Astrocyte (in vitro differentiated cells and primary cell): Measurements from ENCODE around the gene MAGI1. TPM values are rescaled to one million over a fixed set of nuclear protein-coding genes. Genes with fewer than 3 reads are reported as not detected.

Source experiments
- DNase-seq: peaks from one replicate; pipeline ENCODE4 v3.0.0-alpha.2; 2010; ENCODE audit warnings: low read depth
- FAIRE-seq: peaks from 2 replicates; lab custom pipeline; 2011; peaks lifted over from hg19 to GRCh38; lab: Jason Lieb, UNC
- H2AFZ ChIP-seq: 2 replicates; pipeline ENCODE4 v1.6.0; 2012; ENCODE audit warnings: low read depth, low read length, inconsistent platforms
- H3K27ac ChIP-seq: 2 replicates; pipeline ENCODE4 v1.5.1; 2011; ENCODE audit warnings: low read depth, low read length, inconsistent platforms
- H3K27me3 ChIP-seq: 2 replicates; pipeline ENCODE4 v1.6.0; 2011; ENCODE audit warnings: low read length, inconsistent platforms; ENCODE audit not compliant: insufficient read depth
- H3K36me3 ChIP-seq: 2 replicates; pipeline ENCODE4 v1.5.1; 2011; ENCODE audit warnings: low read length, inconsistent platforms; ENCODE audit not compliant: insufficient read depth
- H3K4me1 ChIP-seq: 2 replicates; pipeline ENCODE4 v1.5.1; 2011; ENCODE audit warnings: low read length, inconsistent platforms; ENCODE audit not compliant: insufficient read depth
- H3K4me2 ChIP-seq: 2 replicates; pipeline ENCODE4 v1.6.0; 2012; ENCODE audit warnings: low read length, inconsistent platforms
- H3K4me3 ChIP-seq: 2 replicates; pipeline ENCODE4 v1.5.1; 2011; ENCODE audit warnings: low read depth, mild to moderate bottlenecking, low read length, inconsistent platforms; ENCODE audit not compliant: insufficient read depth
- H3K79me2 ChIP-seq: 2 replicates; pipeline ENCODE4 v1.6.0; 2012; ENCODE audit warnings: mild to moderate bottlenecking, low read length, inconsistent platforms; ENCODE audit not compliant: insufficient read depth
- H3K9ac ChIP-seq: 2 replicates; pipeline ENCODE4 v1.6.0; 2012; ENCODE audit warnings: mild to moderate bottlenecking, low read length, inconsistent platforms
- H3K9me3 ChIP-seq: 2 replicates; pipeline ENCODE4 v1.5.1; 2012; ENCODE audit warnings: low read depth, mild to moderate bottlenecking, low read length, inconsistent platforms; ENCODE audit not compliant: insufficient read depth
- H4K20me1 ChIP-seq: 2 replicates; pipeline ENCODE4 v1.6.0; 2012; ENCODE audit warnings: low read length, inconsistent platforms; ENCODE audit not compliant: insufficient read depth
- H3K27ac Mint-ChIP-seq: one replicate; pipeline ENCODE4 v1.8.0; 2021; ENCODE audit warnings: mild to moderate bottlenecking, mixed read lengths; ENCODE audit not compliant: unreplicated experiment
- H3K27me3 Mint-ChIP-seq: one replicate; pipeline ENCODE4 v1.8.0; 2021; ENCODE audit warnings: low read depth, mixed read lengths; ENCODE audit not compliant: unreplicated experiment
- H3K36me3 Mint-ChIP-seq: one replicate; pipeline ENCODE4 v1.8.0; 2021; ENCODE audit warnings: low read depth, mixed read lengths; ENCODE audit not compliant: unreplicated experiment
- H3K4me1 Mint-ChIP-seq: one replicate; pipeline ENCODE4 v1.8.0; 2021; ENCODE audit warnings: low read depth, mixed read lengths; ENCODE audit not compliant: unreplicated experiment
- H3K4me3 Mint-ChIP-seq: one replicate; pipeline ENCODE4 v1.8.0; 2021; ENCODE audit warnings: mild to moderate bottlenecking, moderate library complexity, mixed read lengths; ENCODE audit not compliant: unreplicated experiment
- H3K9me3 Mint-ChIP-seq: one replicate; pipeline ENCODE4 v1.8.0; 2021; ENCODE audit warnings: mild to moderate bottlenecking, mixed read lengths; ENCODE audit not compliant: unreplicated experiment
- EZH2 ChIP-seq: IDR thresholded peaks from 2 replicates; pipeline ENCODE4 v1.6.1; 2012; ENCODE audit warnings: mild to moderate bottlenecking, low read length, inconsistent platforms; ENCODE audit not compliant: insufficient read depth
- total RNA-seq: library from RNA; stranded (reverse); gene quantifications from 2 replicates; pipeline ENCODE4 v1.2.1, GENCODE V29; 2021
- TF ChIP-seq, protein P1 (sequence below): IDR thresholded peaks from 2 replicates; pipeline ENCODE4 v1.5.1; 2011; ENCODE audit warnings: low read depth, mild to moderate bottlenecking, inconsistent platforms, low read length, moderate library complexity; ENCODE audit not compliant: insufficient read depth

The MAGI1 gene
- total RNA-seq, 1 donor from 2014 or later = 31.8 TPM

DNA sequence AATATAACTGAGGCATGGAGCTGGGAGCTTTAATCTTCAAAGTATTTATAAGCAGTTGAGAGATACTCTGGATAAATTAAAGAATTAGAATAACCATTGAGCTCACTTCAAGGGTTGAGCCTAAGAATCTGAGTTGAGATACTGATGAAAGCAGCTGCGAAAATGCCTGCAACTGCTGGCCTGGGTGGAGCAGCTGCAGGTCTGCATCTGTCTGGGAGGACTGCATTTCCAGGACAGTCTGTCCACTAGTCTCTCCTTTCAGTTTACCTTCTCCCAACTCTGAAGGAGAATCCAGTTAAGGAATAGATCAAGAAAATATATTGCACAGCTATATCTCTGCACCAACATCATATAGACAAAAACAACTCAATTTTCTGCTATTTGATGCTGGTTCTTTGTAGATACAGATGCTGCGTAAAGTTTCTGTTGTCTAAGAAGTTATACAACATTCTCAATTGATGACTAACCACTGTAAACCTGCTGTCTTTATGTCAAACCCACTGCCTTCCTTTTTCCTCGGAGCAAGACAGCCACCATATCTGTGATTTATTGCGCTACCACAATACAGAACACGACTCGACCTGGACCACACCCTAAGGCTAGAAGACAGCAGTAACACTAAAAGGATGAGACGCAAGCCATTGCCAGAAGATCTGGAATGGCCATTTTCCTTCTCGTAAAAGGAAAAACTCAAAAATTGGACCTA, 245.1 kb downstream of the MAGI1 start:
- Mint-ChIP-seq H3K4me3 (no peak overlapping the region), H3K27me3 (no peaks in the 10 kb centered on the region), H3K27ac (no peak overlapping the region), H3K9me3 (no peaks in the 10 kb centered on the region), H3K36me3 (no peaks in the 10 kb centered on the region), H3K4me1 (peaks cover 14% of the 10 kb centered on the region)
- Histone ChIP-seq H3K27me3 (no peaks in the 10 kb centered on the region), H3K36me3 (no peaks in the 10 kb centered on the region), H3K4me1 (no peaks in the 10 kb centered on the region), H3K4me2 (peak overlapping the region; percentile 42), H4K20me1 (peaks cover 25% of the 10 kb centered on the region), H3K79me2 (peaks cover 2% of the 10 kb centered on the region), H3K4me3 (no peak overlapping the region), H3K9ac (no peak overlapping the region), H3K9me3 (no peaks in the 10 kb centered on the region), H2AFZ (no peak overlapping the region), H3K27ac (no peak overlapping the region)
- TF ChIP-seq EZH2 = no peak
- TF ChIP-seq, protein P1, sequence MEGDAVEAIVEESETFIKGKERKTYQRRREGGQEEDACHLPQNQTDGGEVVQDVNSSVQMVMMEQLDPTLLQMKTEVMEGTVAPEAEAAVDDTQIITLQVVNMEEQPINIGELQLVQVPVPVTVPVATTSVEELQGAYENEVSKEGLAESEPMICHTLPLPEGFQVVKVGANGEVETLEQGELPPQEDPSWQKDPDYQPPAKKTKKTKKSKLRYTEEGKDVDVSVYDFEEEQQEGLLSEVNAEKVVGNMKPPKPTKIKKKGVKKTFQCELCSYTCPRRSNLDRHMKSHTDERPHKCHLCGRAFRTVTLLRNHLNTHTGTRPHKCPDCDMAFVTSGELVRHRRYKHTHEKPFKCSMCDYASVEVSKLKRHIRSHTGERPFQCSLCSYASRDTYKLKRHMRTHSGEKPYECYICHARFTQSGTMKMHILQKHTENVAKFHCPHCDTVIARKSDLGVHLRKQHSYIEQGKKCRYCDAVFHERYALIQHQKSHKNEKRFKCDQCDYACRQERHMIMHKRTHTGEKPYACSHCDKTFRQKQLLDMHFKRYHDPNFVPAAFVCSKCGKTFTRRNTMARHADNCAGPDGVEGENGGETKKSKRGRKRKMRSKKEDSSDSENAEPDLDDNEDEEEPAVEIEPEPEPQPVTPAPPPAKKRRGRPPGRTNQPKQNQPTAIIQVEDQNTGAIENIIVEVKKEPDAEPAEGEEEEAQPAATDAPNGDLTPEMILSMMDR = no peak
- FAIRE-seq (no peak), DNase-seq (peak; percentile 23)

DNA sequence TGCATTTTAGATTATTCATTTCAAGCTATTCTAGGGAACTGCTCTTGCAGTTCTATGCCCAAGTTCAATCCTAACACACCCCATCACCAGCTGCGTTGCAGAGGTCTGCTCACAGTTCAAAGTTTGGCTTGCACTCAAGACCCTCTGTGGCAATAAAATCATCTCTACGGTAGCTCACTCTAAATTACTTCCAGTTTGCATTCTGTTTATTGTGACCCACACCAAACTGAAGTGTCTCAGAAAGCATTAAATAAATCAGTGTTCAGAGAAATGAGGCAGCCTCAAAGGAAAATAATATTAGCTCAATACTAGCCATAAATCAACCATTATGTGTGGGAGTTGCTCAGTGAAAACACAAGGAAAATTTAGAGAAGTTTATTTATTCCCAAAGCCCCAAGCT, 250.3 kb downstream of the MAGI1 start:
- FAIRE-seq (no peak), DNase-seq (no peak)
- H3K36me3 ChIP-seq = no peaks in the 10 kb centered on the region
- H3K4me2 ChIP-seq = no peak overlapping the region
- H3K4me3 ChIP-seq = no peak overlapping the region
- no peaks in the 10 kb centered on the region for H3K79me2 ChIP-seq
- no peak for TF ChIP-seq EZH2
- TF ChIP-seq, protein P1 = no peak
- no peaks in the 10 kb centered on the region for H3K27me3 ChIP-seq
- no peaks in the 10 kb centered on the region for H3K27me3 Mint-ChIP-seq
- no peaks in the 10 kb centered on the region for H3K9me3 ChIP-seq
- no peak overlapping the region for H2AFZ ChIP-seq
- no peak overlapping the region for H3K4me3 Mint-ChIP-seq
- peaks cover 6% of the 10 kb centered on the region for H4K20me1 ChIP-seq
- H3K36me3 Mint-ChIP-seq = no peaks in the 10 kb centered on the region
- no peak overlapping the region for H3K27ac ChIP-seq
- peaks cover 9% of the 10 kb centered on the region for H3K4me1 Mint-ChIP-seq
- H3K27ac Mint-ChIP-seq = no peak overlapping the region
- no peak overlapping the region for H3K9ac ChIP-seq
- no peaks in the 10 kb centered on the region for H3K9me3 Mint-ChIP-seq
- peaks cover 4% of the 10 kb centered on the region for H3K4me1 ChIP-seq

DNA sequence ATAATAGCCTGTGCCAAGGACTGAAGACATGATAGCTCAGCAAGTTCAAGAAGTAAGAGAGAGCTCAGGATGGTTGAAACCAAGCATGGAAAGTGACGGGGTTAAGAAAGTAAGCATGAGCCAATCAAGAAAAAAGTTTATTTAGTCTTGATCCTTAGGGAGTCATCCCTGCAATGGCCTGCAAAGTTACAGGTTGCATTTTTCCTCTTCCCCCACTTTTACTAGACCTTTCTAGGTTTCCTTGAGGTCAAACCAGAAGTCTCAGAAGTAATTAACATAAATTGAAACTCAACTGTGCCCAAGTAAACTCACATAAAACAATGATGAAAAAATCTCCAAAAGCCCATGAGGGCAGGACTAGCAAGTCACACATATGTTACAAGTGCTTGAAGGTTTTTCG, 250.9 kb downstream of the MAGI1 start:
- Histone ChIP-seq H3K4me3 (no peak overlapping the region), H3K4me1 (peaks cover 4% of the 10 kb centered on the region), H3K27ac (no peak overlapping the region), H3K36me3 (no peaks in the 10 kb centered on the region), H3K27me3 (no peaks in the 10 kb centered on the region), H3K4me2 (no peak overlapping the region), H4K20me1 (no peaks in the 10 kb centered on the region), H3K9me3 (no peaks in the 10 kb centered on the region), H3K79me2 (no peaks in the 10 kb centered on the region), H3K9ac (no peak overlapping the region), H2AFZ (no peak overlapping the region)
- Mint-ChIP-seq H3K4me1 (peaks cover 7% of the 10 kb centered on the region), H3K36me3 (no peaks in the 10 kb centered on the region), H3K4me3 (no peak overlapping the region), H3K27me3 (no peaks in the 10 kb centered on the region), H3K9me3 (no peaks in the 10 kb centered on the region), H3K27ac (no peak overlapping the region)
- TF ChIP-seq, protein P1 = no peak
- no peak for TF ChIP-seq EZH2
- no peak for DNase-seq
- FAIRE-seq = no peak
